Esophagus muscularis mucosa (tissue), 4 donors: Measurements from ENCODE around the gene VDR. TPM values are rescaled to one million over a fixed set of nuclear protein-coding genes. Genes with fewer than 3 reads are reported as not detected.

Experiments
- DNase-seq: peaks from one replicate; pipeline ENCODE4 v3.0.0-alpha.2; 2017; ENCODE audit errors: extremely low spot score
- H3K27ac ChIP-seq, 4 donors: fragments of 200-600 bp; sonication (generic); replicated peaks in 1 of 4; 1 replicate in 3 of 4; 2 replicates in 1 of 4; pipeline ENCODE4 v1.5.1; 2016 to 2019; ENCODE audit warnings: mild to moderate bottlenecking in 1 of 4
- H3K27me3 ChIP-seq, 4 donors: fragments of 200-600 bp; sonication (generic); one replicate each; pipeline versions ENCODE4 v1.5.1 to v1.6.0; 2016 to 2019
- H3K36me3 ChIP-seq, 4 donors: fragments of 200-600 bp; sonication (generic); one replicate each; pipeline ENCODE4 v1.5.1; 2016 to 2019
- H3K4me1 ChIP-seq, 4 donors: fragments of 200-600 bp; sonication (generic); one replicate each; pipeline ENCODE4 v1.5.1; 2016 to 2019
- H3K4me3 ChIP-seq, 4 donors: fragments of 200-600 bp; sonication (generic); 1 replicate in 2 of 4; 2 replicates in 2 of 4; pipeline ENCODE4 v1.5.1; 2016 to 2019; ENCODE audit warnings: mild to moderate bottlenecking in 4 of 4, moderate library complexity in 1 of 4
- H3K9me3 ChIP-seq, 4 donors: fragments of 200-600 bp; sonication (generic); 1 replicate in 3 of 4; 2 replicates in 1 of 4; pipeline ENCODE4 v1.5.1; 2016 to 2019
- EP300 ChIP-seq: sonication (generic); formaldehyde crosslinking; IDR thresholded peaks from one replicate; pipeline ENCODE4 v1.6.1; 2017; ENCODE audit warnings: antibody characterized with exemption
- POLR2A ChIP-seq: fragments of 450-650 bp; IDR thresholded peaks from one replicate; pipeline ENCODE4 v1.6.1; 2017; ENCODE audit warnings: antibody characterized with exemption, moderate library complexity, mild to moderate bottlenecking, low read depth
- POLR2AphosphoS5 ChIP-seq, 2 donors: sonication (generic); formaldehyde crosslinking; IDR thresholded peaks; one replicate each; pipeline ENCODE4 v1.6.1; 2017; ENCODE audit warnings: antibody characterized with exemption in 2 of 2
- WGBS: methylation state at CpG from one replicate; pipeline ENCODE4 v1.1.5; 2018; 5-methylcytosine and 5-hydroxymethylcytosine counted together
- intact Hi-C: fragments of 100-400 bp; cut with DNase I; formaldehyde crosslinking; loops from one replicate; pipeline ENCODE4 v1.15.1; 2023
- total RNA-seq, 4 donors: library from RNA; depleted of rRNA; stranded (reverse); fragments of >200 nt; gene quantifications; one replicate each; pipeline versions ENCODE4 v1.1.0 to v1.2.1, GENCODE V29; 2016
- TF ChIP-seq, protein P1 (sequence below), 3 experiments: fragments of 200-600 bp in 2 of 3; fragments of 450-650 bp in 1 of 3; sonication (generic) in 2 of 3; IDR thresholded peaks; one replicate each; pipeline ENCODE4 v1.5.1; 2017 to 2019; ENCODE audit warnings: antibody characterized with exemption in 3 of 3, mild to moderate bottlenecking in 2 of 3, moderate library complexity in 1 of 3

VDR gene
- total RNA-seq, 4 donors from 2014 or later, result 0.42 to 2.8 (median 2.1) TPM

DNA sequence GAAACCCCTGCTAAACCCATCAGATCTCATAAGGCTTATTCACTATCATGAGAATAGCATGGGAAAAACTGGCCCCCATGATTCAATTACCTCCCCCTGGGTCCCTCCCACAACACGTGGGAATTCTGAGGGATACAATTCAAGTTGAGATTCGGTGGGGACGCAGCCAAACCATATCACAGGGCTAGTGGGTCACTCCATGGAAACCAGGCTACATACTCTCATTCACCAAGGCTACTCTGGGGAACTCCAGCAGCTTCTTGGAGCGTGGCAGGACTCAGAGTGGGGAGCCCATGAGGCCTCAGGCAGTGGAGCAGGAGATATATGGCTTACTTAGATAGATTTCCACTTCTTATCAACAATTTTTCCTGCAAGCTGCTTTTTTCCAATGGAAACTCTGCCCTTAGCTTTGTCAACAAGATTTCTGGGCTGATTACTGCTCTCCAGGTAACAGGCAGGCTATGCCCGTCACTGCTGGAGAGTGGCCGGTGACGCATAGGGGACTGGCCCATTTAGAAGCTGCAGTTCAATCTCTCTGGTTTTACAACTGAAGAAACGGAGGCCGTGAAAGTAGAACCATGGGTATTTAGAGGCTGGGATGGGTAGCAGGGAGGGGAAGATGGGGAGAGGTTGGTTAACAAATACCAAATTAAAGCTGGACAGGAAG, 16.5 kb downstream of the VDR start:
- no peaks in the 10 kb centered on the region for H3K9me3 ChIP-seq
- no peak overlapping the region for H3K27ac ChIP-seq
- H3K36me3 ChIP-seq, result no peaks in the 10 kb centered on the region
- H3K4me3 ChIP-seq, result no peak overlapping the region
- H3K4me1 ChIP-seq, result peaks cover 0 to under 1% (median 0%) of the 10 kb centered on the region in 4 donors
- intact Hi-C loops, result no loop called here
- no peak for DNase-seq
- WGBS, result 83% methylated on average over 9 of the region's 9 CpGs
- peaks cover 0 to 13% (median 0%) of the 10 kb centered on the region in 4 donors for H3K27me3 ChIP-seq
- TF ChIP-seq POLR2AphosphoS5 (IDR thresholded peaks at IDR 0.05) (no peak), POLR2A (no peak), EP300 (no peak)
- TF ChIP-seq, protein P1, sequence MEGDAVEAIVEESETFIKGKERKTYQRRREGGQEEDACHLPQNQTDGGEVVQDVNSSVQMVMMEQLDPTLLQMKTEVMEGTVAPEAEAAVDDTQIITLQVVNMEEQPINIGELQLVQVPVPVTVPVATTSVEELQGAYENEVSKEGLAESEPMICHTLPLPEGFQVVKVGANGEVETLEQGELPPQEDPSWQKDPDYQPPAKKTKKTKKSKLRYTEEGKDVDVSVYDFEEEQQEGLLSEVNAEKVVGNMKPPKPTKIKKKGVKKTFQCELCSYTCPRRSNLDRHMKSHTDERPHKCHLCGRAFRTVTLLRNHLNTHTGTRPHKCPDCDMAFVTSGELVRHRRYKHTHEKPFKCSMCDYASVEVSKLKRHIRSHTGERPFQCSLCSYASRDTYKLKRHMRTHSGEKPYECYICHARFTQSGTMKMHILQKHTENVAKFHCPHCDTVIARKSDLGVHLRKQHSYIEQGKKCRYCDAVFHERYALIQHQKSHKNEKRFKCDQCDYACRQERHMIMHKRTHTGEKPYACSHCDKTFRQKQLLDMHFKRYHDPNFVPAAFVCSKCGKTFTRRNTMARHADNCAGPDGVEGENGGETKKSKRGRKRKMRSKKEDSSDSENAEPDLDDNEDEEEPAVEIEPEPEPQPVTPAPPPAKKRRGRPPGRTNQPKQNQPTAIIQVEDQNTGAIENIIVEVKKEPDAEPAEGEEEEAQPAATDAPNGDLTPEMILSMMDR (IDR thresholded peaks at IDR 0.05), result no peak

DNA sequence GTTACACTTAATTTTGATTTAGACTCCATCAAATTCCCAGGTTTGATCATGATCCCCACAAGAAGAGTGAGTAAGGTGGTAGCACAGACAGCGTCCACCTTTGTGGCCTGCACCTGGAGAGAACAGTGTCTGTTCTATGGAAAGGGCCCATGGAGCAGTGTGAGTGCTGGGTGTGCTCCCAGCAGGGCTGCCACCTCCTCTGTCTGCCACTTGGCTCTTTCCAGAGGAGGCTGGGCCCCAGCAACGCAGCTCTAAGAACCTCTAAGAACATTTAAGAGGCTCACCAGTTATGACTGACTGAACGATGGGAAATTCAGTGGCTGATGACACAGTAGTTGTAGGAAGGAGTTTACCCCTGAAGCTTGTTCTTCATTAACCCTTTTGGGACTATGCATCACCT, 17.3 kb downstream of the VDR start:
- no peak for DNase-seq
- Histone ChIP-seq H3K4me3 (no peak overlapping the region), H3K36me3 (no peaks in the 10 kb centered on the region), H3K27me3 (peaks cover 0 to 9% (median 0%) of the 10 kb centered on the region in 4 donors), H3K4me1 (peaks cover 6 to 7% (median 7%) of the 10 kb centered on the region in 4 donors), H3K9me3 (no peaks in the 10 kb centered on the region), H3K27ac (no peak overlapping the region)
- WGBS, result 82% methylated on average over 3 of the region's 3 CpGs
- TF ChIP-seq POLR2AphosphoS5 (IDR thresholded peaks at IDR 0.05) (no peak), EP300 (no peak), POLR2A (no peak)
- TF ChIP-seq, protein P1 (IDR thresholded peaks at IDR 0.05), result no peak
- intact Hi-C loops, result no loop called here

DNA sequence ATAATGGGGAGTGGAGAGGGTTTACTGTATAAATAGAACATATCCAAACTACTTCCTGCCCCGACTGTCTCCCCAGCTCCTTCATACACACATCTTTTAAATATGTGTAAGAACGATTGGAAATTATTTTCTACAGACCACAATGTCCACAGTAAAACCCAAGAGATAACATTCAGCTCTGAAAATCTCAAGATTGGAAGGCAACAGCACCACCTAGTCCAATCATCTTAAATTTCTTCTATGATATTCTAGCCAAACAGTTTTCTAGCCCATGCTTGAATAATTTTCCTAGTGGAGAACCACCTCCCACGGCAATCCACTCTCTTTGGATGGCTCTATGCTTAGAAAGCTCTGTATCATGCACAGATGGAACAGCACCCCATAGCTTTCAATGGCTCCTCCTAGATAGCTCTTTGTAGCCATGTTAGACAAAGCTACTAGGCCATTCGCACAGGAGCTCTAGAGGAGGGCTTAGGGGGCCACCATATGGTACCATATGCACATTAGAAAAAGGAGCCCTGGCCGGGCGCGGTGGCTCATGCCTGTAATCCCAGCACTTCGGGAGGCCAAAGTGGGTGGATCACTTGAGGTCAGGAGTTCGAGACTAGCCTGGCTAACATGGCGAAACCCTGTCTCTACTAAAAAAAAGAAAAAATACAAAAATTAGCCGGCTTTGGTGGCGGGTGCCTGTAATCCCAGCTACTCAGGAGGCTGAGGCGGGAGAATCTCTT, 18.1 kb downstream of the VDR start:
- intact Hi-C loops, result no loop called here
- no peak overlapping the region for H3K27ac ChIP-seq
- no peak for DNase-seq
- TF ChIP-seq, protein P1 (IDR thresholded peaks at IDR 0.05), result no peak
- TF ChIP-seq POLR2AphosphoS5 (IDR thresholded peaks at IDR 0.05) (no peak), EP300 (no peak), POLR2A (no peak)
- H3K9me3 ChIP-seq, result no peaks in the 10 kb centered on the region
- H3K27me3 ChIP-seq, result peaks cover 0 to under 1% (median 0%) of the 10 kb centered on the region in 4 donors
- no peaks in the 10 kb centered on the region for H3K36me3 ChIP-seq
- H3K4me1 ChIP-seq, result peaks cover 6 to 9% (median 7%) of the 10 kb centered on the region in 4 donors
- no peak overlapping the region for H3K4me3 ChIP-seq
- 82% methylated on average over 13 of the region's 13 CpGs for WGBS

DNA sequence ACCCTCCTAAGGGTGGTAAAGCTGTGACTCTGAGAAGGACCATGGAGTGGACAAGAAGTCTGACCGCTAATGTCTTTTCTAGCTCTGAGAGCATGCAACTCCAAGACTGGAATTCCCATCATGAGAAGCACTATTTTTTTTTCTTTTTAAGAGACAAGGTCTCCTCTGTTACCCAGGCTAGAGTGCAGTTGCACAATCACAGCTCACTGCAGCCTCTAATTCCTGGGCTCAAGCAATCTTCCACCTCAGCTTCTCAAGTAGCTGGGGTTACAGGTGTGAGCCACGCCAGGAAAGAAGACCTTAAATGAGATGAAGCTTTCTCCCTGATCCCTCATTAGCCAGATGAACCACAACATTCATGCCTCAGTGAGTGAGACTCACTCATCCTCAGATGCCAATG, 19.2 kb downstream of the VDR start:
- Histone ChIP-seq H3K27me3 (no peaks in the 10 kb centered on the region), H3K27ac (no peak overlapping the region), H3K9me3 (no peaks in the 10 kb centered on the region), H3K4me3 (no peak overlapping the region), H3K4me1 (peaks cover 6 to 9% (median 7%) of the 10 kb centered on the region in 4 donors), H3K36me3 (no peaks in the 10 kb centered on the region)
- no peak for TF ChIP-seq EP300
- TF ChIP-seq, protein P1 (IDR thresholded peaks at IDR 0.05), result no peak
- TF ChIP-seq POLR2AphosphoS5 (IDR thresholded peaks at IDR 0.05), result no peak
- no peak for TF ChIP-seq POLR2A
- intact Hi-C loops, result no loop called here
- no peak for DNase-seq
- WGBS, result 96% methylated on average over 2 of the region's 2 CpGs
